Tibial nerve (tissue), 4 donors: ENCODE data around the gene PXT1. TPM values are rescaled to one million over a fixed set of nuclear protein-coding genes. Genes with fewer than 3 reads are reported as not detected.

Experiments used
- DNase-seq, 2 donors: peaks; one replicate each; pipeline ENCODE4 v3.0.0-alpha.2; 2019; ENCODE audit warnings: low spot score in 2 of 2
- H3K27ac ChIP-seq, 4 donors: fragments of 200-600 bp; sonication (generic) in 3 of 4; one replicate each; pipeline ENCODE4 v1.5.1; 2017 to 2019; ENCODE audit warnings: mild to moderate bottlenecking in 1 of 4
- H3K27me3 ChIP-seq, 2 donors: fragments of 200-600 bp; sonication (generic) in 1 of 2; one replicate each; pipeline versions ENCODE4 v1.5.1 to v1.6.0; 2017 to 2019
- H3K36me3 ChIP-seq, 3 donors: fragments of 200-600 bp; sonication (generic); one replicate each; pipeline ENCODE4 v1.5.1; 2018 to 2019
- H3K4me1 ChIP-seq, 4 donors: fragments of 200-600 bp; sonication (generic) in 3 of 4; one replicate each; pipeline ENCODE4 v1.5.1; 2017 to 2019
- H3K4me3 ChIP-seq, 4 donors: fragments of 200-600 bp; sonication (generic) in 3 of 4; one replicate each; pipeline ENCODE4 v1.5.1; 2017 to 2019; ENCODE audit warnings: mild to moderate bottlenecking in 1 of 4, moderate library complexity in 1 of 4
- H3K9me3 ChIP-seq, 4 donors: fragments of 200-600 bp; sonication (generic) in 3 of 4; one replicate each; pipeline ENCODE4 v1.5.1; 2017 to 2019
- EP300 ChIP-seq, 2 donors: sonication (generic); formaldehyde crosslinking; IDR thresholded peaks; one replicate each; pipeline ENCODE4 v1.6.1; 2017; ENCODE audit warnings: antibody characterized with exemption in 2 of 2, mild to moderate bottlenecking in 1 of 2
- POLR2A ChIP-seq, 2 donors: fragments of 450-650 bp; IDR thresholded peaks; one replicate each; pipeline ENCODE4 v1.6.1; 2017; ENCODE audit warnings: antibody characterized with exemption in 2 of 2, mild to moderate bottlenecking in 2 of 2, moderate library complexity in 2 of 2
- WGBS, 2 donors: methylation state at CpG; one replicate each; pipeline ENCODE4 v1.1.5; 2018; 5-methylcytosine and 5-hydroxymethylcytosine counted together
- total RNA-seq, 4 donors: library from RNA; depleted of rRNA; stranded (reverse); fragments of >200 nt; gene quantifications; one replicate each; pipeline ENCODE4 v1.1.0, GENCODE V29; 2016
- TF ChIP-seq, protein P1 (sequence below), 5 experiments: fragments of 200-600 bp in 3 of 5; fragments of 450-650 bp in 2 of 5; sonication (generic) in 3 of 5; IDR thresholded peaks; one replicate each; pipeline ENCODE4 v1.5.1; 2016 to 2019; ENCODE audit warnings: antibody characterized with exemption in 5 of 5, mild to moderate bottlenecking in 3 of 5, moderate library complexity in 2 of 5

The PXT1 gene
- total RNA-seq, 4 donors from 2014 or later = not detected

GRCh38 chr6:36469148-36469661 is 26.6 kb upstream of the PXT1 start:
- TF ChIP-seq EP300 (IDR thresholded peaks at IDR 0.05) (no peak), POLR2A (IDR thresholded peaks at IDR 0.05) (no peak)
- TF ChIP-seq, protein P1, sequence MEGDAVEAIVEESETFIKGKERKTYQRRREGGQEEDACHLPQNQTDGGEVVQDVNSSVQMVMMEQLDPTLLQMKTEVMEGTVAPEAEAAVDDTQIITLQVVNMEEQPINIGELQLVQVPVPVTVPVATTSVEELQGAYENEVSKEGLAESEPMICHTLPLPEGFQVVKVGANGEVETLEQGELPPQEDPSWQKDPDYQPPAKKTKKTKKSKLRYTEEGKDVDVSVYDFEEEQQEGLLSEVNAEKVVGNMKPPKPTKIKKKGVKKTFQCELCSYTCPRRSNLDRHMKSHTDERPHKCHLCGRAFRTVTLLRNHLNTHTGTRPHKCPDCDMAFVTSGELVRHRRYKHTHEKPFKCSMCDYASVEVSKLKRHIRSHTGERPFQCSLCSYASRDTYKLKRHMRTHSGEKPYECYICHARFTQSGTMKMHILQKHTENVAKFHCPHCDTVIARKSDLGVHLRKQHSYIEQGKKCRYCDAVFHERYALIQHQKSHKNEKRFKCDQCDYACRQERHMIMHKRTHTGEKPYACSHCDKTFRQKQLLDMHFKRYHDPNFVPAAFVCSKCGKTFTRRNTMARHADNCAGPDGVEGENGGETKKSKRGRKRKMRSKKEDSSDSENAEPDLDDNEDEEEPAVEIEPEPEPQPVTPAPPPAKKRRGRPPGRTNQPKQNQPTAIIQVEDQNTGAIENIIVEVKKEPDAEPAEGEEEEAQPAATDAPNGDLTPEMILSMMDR (IDR thresholded peaks at IDR 0.05) = no peak
- no peak for DNase-seq
- H3K4me1 ChIP-seq = no peaks in the 10 kb centered on the region
- no peaks in the 10 kb centered on the region for H3K27me3 ChIP-seq
- H3K9me3 ChIP-seq = no peaks in the 10 kb centered on the region
- 66 to 75% methylated on average over 6 of the region's 6 CpGs for WGBS, 2 donors
- no peak overlapping the region for H3K27ac ChIP-seq
- H3K4me3 ChIP-seq = no peak overlapping the region
- peaks cover 0 to 40% (median 0%) of the 10 kb centered on the region in 3 donors for H3K36me3 ChIP-seq

DNA sequence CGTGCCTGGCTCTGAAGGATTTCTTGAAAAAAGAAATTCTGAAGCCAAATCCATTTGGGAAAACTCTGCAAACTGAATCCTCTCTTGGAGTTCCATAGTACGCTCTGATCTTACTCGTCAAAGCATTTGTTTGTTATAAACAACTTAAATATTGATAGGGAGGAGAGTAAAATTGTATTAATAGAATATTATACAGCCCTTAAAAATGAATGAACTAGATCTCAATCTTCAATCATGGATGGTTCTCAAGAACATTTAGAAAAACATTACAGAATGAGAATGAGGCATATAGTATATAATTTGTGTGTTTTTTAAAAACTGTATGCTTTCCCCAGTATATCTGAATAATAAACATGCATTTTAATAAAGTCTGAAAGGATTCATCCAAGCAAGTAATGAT is 25.0 kb upstream of the PXT1 start:
- 96 to 98% methylated on average over 3 of the region's 3 CpGs for WGBS, 2 donors
- Histone ChIP-seq H3K4me3 (no peak overlapping the region), H3K9me3 (no peaks in the 10 kb centered on the region), H3K27ac (no peak overlapping the region), H3K27me3 (no peaks in the 10 kb centered on the region), H3K4me1 (no peaks in the 10 kb centered on the region), H3K36me3 (peaks cover 0 to 24% (median 0%) of the 10 kb centered on the region in 3 donors)
- no peak for DNase-seq
- TF ChIP-seq, protein P1 (IDR thresholded peaks at IDR 0.05) = no peak
- TF ChIP-seq EP300 (IDR thresholded peaks at IDR 0.05) (no peak), POLR2A (IDR thresholded peaks at IDR 0.05) (no peak)

GRCh38 chr6:36464233-36464632 is 21.6 kb upstream of the PXT1 start:
- WGBS, 2 donors = 100% methylated on average over 1 of the region's 1 CpG
- no peaks in the 10 kb centered on the region for H3K9me3 ChIP-seq
- TF ChIP-seq POLR2A (IDR thresholded peaks at IDR 0.05) = no peak

GRCh38 chr6:36463676-36464075 is 21.0 kb upstream of the PXT1 start:
- Histone ChIP-seq H3K4me1 (peaks cover 0 to 20% (median 0%) of the 10 kb centered on the region in 4 donors), H3K27ac (no peak overlapping the region), H3K27me3 (no peaks in the 10 kb centered on the region), H3K4me3 (no peak overlapping the region), H3K9me3 (no peaks in the 10 kb centered on the region), H3K36me3 (no peaks in the 10 kb centered on the region)
- TF ChIP-seq, protein P1 (IDR thresholded peaks at IDR 0.05) = no peak
- TF ChIP-seq POLR2A (IDR thresholded peaks at IDR 0.05) (no peak), EP300 (IDR thresholded peaks at IDR 0.05) (no peak)
- WGBS, 2 donors = 21 to 32% methylated on average over 1 of the region's 1 CpG
- no peak for DNase-seq

More at GRCh38 chr6:36464233-36464632, 21.6 kb upstream of the PXT1 start:
- no peak for DNase-seq
- H3K4me3 ChIP-seq = no peak overlapping the region
- H3K27me3 ChIP-seq = no peaks in the 10 kb centered on the region
- H3K36me3 ChIP-seq = no peaks in the 10 kb centered on the region
- H3K27ac ChIP-seq = no peak overlapping the region
- peaks cover 0 to 20% (median 0%) of the 10 kb centered on the region in 4 donors for H3K4me1 ChIP-seq

DNA sequence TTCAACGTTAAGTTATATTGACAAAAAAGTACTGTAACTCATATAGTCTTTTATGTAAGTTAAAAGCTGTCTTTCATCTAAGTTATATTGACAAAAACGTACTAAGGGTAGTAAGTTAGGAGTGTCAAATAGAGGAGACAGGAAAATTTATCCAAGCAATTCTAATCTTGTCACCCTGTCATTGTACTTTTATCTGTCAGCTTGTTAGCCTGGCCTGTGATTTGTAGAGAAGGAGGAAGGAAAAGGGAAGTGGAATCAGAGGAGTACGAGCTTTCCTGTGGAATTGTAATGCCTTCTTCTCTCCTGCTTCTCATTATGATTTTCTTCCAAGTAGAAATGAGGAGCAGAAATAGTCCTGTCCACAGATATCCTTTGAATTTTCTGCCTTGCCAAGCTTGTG is 19.0 kb upstream of the PXT1 start:
- no peaks in the 10 kb centered on the region for H3K27me3 ChIP-seq
- WGBS, 2 donors = 55 to 62% methylated on average over 3 of the region's 3 CpGs
- no peak for TF ChIP-seq EP300 (IDR thresholded peaks at IDR 0.05)
- TF ChIP-seq, protein P1 (IDR thresholded peaks at IDR 0.05) = no peak
- TF ChIP-seq POLR2A (IDR thresholded peaks at IDR 0.05) = no peak
- H3K4me1 ChIP-seq = peaks cover 0 to 20% (median 0%) of the 10 kb centered on the region in 4 donors
- H3K9me3 ChIP-seq = no peaks in the 10 kb centered on the region
- H3K36me3 ChIP-seq = peaks cover 0 to 4% (median 0%) of the 10 kb centered on the region in 3 donors
- H3K4me3 ChIP-seq = no peak overlapping the region
- no peak overlapping the region for H3K27ac ChIP-seq
- no peak for DNase-seq

DNA sequence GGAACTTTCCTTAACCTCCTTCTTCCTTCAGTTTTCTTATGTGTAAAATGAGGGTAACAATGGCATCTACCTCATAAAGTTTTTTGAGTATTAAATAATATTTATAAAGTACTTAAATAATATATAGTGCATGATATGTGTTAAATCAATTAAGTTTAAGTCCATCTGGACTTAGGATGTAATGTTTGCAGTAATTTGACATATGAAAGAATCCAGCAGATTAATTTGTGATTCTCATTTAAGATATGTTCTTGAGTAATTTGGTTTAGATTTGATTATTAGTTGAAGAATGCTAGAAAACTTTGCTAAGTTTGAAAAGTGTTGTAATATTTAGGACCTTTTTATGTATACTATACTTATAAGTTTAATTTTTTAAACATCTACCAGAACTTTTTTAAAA is 18.3 kb upstream of the PXT1 start:
- H3K27ac ChIP-seq = no peak overlapping the region
- H3K4me3 ChIP-seq = no peak overlapping the region
- no peak for DNase-seq
- TF ChIP-seq, protein P1 (IDR thresholded peaks at IDR 0.05) = no peak
- TF ChIP-seq EP300 (IDR thresholded peaks at IDR 0.05) (no peak), POLR2A (IDR thresholded peaks at IDR 0.05) (no peak)
- H3K4me1 ChIP-seq = peaks cover 0 to 20% (median 0%) of the 10 kb centered on the region in 4 donors
- H3K36me3 ChIP-seq = peaks cover 0 to 6% (median 0%) of the 10 kb centered on the region in 3 donors
- H3K27me3 ChIP-seq = no peaks in the 10 kb centered on the region
- no peaks in the 10 kb centered on the region for H3K9me3 ChIP-seq
